Neural cell (in vitro differentiated cells): ENCODE measurements around the gene WSB1. TPM values are rescaled to one million over a fixed set of nuclear protein-coding genes. Genes with fewer than 3 reads are reported as not detected.

Experiments used
- H2AFZ ChIP-seq: fragments of 200-600, 300-800 bp; sonication (generic), shearing (Covaris generic); 2 replicates; pipeline ENCODE4 v1.6.0; 2014; ENCODE audit warnings: low read depth, mild to moderate bottlenecking, antibody characterized with exemption, low read length, moderate library complexity
- H3F3A ChIP-seq: fragments of 200-600 bp; shearing (Covaris generic); 2 replicates; pipeline ENCODE4 v1.6.1; 2016; ENCODE audit warnings: mild to moderate bottlenecking, moderate library complexity, mixed read lengths, antibody characterized with exemption, low read length; ENCODE audit not compliant: insufficient read depth, poor library complexity, severe bottlenecking
- H3K27ac ChIP-seq: fragments of 200-600, 300-800 bp; sonication (generic), shearing (Covaris generic); 2 replicates; pipeline ENCODE4 v1.5.1; 2014; ENCODE audit warnings: mild to moderate bottlenecking, low read length, moderate library complexity
- H3K27me3 ChIP-seq: fragments of 300-800, 200-600 bp; sonication (generic), shearing (Covaris generic); 2 replicates; pipeline ENCODE4 v1.6.0; 2014; ENCODE audit warnings: mild to moderate bottlenecking, low read depth, low read length, moderate library complexity; ENCODE audit not compliant: insufficient read depth
- H3K36me3 ChIP-seq: fragments of 300-800, 200-600 bp; sonication (generic), shearing (Covaris generic); 2 replicates; pipeline ENCODE4 v1.5.1; 2014; ENCODE audit warnings: mild to moderate bottlenecking, antibody characterized with exemption, low read length, moderate library complexity; ENCODE audit not compliant: insufficient read depth
- H3K4me2 ChIP-seq: fragments of 300-800, 200-600 bp; sonication (generic), shearing (Covaris generic); 2 replicates; pipeline ENCODE4 v1.6.0; 2014; ENCODE audit warnings: mild to moderate bottlenecking, low read length
- H3K4me3 ChIP-seq: fragments of 300-800, 200-600 bp; sonication (generic), shearing (Covaris generic); 2 replicates; pipeline ENCODE4 v1.5.1; 2014; ENCODE audit warnings: mild to moderate bottlenecking, low read length, moderate library complexity
- H3K79me2 ChIP-seq: fragments of 200-600 bp; shearing (Covaris generic); replicated peaks from 2 replicates; pipeline ENCODE4 v1.6.0; 2014; ENCODE audit warnings: mild to moderate bottlenecking, low read length, moderate library complexity; ENCODE audit not compliant: insufficient read depth
- H3K9ac ChIP-seq: fragments of 300-800, 200-600 bp; sonication (generic), shearing (Covaris generic); 2 replicates; pipeline ENCODE4 v1.6.1; 2016; ENCODE audit warnings: mild to moderate bottlenecking, low read length, mixed read lengths
- H3K9me2 ChIP-seq: fragments of 200-600 bp; shearing (Covaris generic); 2 replicates; pipeline ENCODE4 v1.6.1; 2016; ENCODE audit warnings: mild to moderate bottlenecking, low read length, mixed read lengths; ENCODE audit not compliant: insufficient read depth
- H3K9me3 ChIP-seq: fragments of 200-600, 300-800 bp; sonication (generic), shearing (Covaris generic); 2 replicates; pipeline ENCODE4 v1.6.1; 2016; ENCODE audit warnings: mild to moderate bottlenecking, mixed run types, low read length, moderate library complexity, mixed read lengths
- H4K20me1 ChIP-seq: fragments of 200-600 bp; shearing (Covaris generic); 2 replicates; pipeline ENCODE4 v1.6.1; 2016; ENCODE audit warnings: mild to moderate bottlenecking, mixed run types; ENCODE audit not compliant: insufficient read depth
- EP300 ChIP-seq: fragments of 450-650 bp; conservative IDR thresholded peaks from 2 replicates; pipeline ENCODE4 v1.6.1; 2014; ENCODE audit warnings: antibody characterized with exemption, mild to moderate bottlenecking, moderate library complexity; ENCODE audit not compliant: poor library complexity, severe bottlenecking
- EZH2 ChIP-seq: fragments of 200-600, 300-800 bp; shearing (Covaris generic), sonication (generic); IDR thresholded peaks from 2 replicates; pipeline ENCODE4 v1.6.1; 2014; ENCODE audit warnings: antibody characterized with exemption, low read length, borderline replicate concordance, mild to moderate bottlenecking; ENCODE audit not compliant: insufficient read depth, poor library complexity, severe bottlenecking
- MXI1 ChIP-seq: fragments of 450-650 bp; conservative IDR thresholded peaks from 2 replicates; pipeline ENCODE4 v1.6.1; 2014; ENCODE audit warnings: antibody characterized with exemption, mild to moderate bottlenecking; ENCODE audit not compliant: poor library complexity, severe bottlenecking
- POLR2AphosphoS5 ChIP-seq: IDR thresholded peaks from 2 replicates; pipeline ENCODE4 v1.6.1; 2012
- RAD21 ChIP-seq: fragments of 450-650 bp; conservative IDR thresholded peaks from 2 replicates; pipeline ENCODE4 v1.6.1; 2014; ENCODE audit warnings: antibody characterized with exemption, mild to moderate bottlenecking, moderate library complexity
- SMC3 ChIP-seq: fragments of 450-650 bp; conservative IDR thresholded peaks from 2 replicates; pipeline ENCODE4 v1.6.1; 2014; ENCODE audit warnings: antibody characterized with exemption, mild to moderate bottlenecking, moderate library complexity; ENCODE audit not compliant: poor library complexity
- TAF1 ChIP-seq: IDR thresholded peaks from 2 replicates; pipeline ENCODE4 v1.6.1; 2012; ENCODE audit warnings: low read depth
- polyA plus RNA-seq: library from polyadenylated mRNA; depleted of rRNA; stranded (reverse); fragments of >200 nt; gene quantifications from 2 replicates; pipeline ENCODE4 v1.2.3, GENCODE V29; 2014
- TF ChIP-seq, protein P1 (sequence below): fragments of 450-650 bp; IDR thresholded peaks from 2 replicates; pipeline ENCODE4 v1.5.1; 2014; ENCODE audit warnings: antibody characterized with exemption, mild to moderate bottlenecking, moderate library complexity; ENCODE audit not compliant: poor library complexity, severe bottlenecking
- TF ChIP-seq, protein P2 (sequence below): IDR thresholded peaks from 2 replicates; pipeline ENCODE4 v1.6.1; 2012; ENCODE audit warnings: borderline replicate concordance

Gene WSB1
- polyA plus RNA-seq, 1 donor from 2014 or later, result 1,828 TPM

DNA sequence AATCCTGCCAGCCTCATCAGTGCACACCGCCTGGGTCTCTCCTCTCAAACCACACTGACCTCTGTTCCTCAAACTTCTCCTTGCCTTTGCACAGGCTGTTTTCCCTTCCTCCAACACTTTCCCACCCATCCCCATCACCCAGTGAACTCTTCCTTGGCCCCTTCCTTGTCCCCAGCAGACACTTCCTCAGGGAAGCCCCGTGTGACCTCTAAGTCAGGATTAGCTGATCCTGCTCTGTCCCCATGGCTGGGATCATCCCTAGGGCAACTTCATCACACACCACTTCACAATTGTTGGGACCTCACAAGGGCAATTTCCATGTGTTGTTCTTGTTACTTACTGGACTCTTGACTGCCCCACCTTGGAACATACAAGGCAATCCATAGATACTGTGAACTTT, 67.8 kb downstream of the WSB1 start:
- Histone ChIP-seq H3K9ac (no peak overlapping the region), H3K9me2 (no peaks in the 10 kb centered on the region), H3K27ac (no peak overlapping the region), H3K36me3 (no peaks in the 10 kb centered on the region), H3K4me3 (no peak overlapping the region), H4K20me1 (no peaks in the 10 kb centered on the region), H3K79me2 (no peaks in the 10 kb centered on the region), H3K9me3 (no peaks in the 10 kb centered on the region), H2AFZ (no peak overlapping the region), H3K27me3 (no peaks in the 10 kb centered on the region), H3F3A (no peaks in the 10 kb centered on the region), H3K4me2 (no peak overlapping the region)
- no peak for TF ChIP-seq EP300
- TF ChIP-seq, protein P1, sequence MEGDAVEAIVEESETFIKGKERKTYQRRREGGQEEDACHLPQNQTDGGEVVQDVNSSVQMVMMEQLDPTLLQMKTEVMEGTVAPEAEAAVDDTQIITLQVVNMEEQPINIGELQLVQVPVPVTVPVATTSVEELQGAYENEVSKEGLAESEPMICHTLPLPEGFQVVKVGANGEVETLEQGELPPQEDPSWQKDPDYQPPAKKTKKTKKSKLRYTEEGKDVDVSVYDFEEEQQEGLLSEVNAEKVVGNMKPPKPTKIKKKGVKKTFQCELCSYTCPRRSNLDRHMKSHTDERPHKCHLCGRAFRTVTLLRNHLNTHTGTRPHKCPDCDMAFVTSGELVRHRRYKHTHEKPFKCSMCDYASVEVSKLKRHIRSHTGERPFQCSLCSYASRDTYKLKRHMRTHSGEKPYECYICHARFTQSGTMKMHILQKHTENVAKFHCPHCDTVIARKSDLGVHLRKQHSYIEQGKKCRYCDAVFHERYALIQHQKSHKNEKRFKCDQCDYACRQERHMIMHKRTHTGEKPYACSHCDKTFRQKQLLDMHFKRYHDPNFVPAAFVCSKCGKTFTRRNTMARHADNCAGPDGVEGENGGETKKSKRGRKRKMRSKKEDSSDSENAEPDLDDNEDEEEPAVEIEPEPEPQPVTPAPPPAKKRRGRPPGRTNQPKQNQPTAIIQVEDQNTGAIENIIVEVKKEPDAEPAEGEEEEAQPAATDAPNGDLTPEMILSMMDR, result no peak
- no peak for TF ChIP-seq TAF1
- TF ChIP-seq, protein P2, sequence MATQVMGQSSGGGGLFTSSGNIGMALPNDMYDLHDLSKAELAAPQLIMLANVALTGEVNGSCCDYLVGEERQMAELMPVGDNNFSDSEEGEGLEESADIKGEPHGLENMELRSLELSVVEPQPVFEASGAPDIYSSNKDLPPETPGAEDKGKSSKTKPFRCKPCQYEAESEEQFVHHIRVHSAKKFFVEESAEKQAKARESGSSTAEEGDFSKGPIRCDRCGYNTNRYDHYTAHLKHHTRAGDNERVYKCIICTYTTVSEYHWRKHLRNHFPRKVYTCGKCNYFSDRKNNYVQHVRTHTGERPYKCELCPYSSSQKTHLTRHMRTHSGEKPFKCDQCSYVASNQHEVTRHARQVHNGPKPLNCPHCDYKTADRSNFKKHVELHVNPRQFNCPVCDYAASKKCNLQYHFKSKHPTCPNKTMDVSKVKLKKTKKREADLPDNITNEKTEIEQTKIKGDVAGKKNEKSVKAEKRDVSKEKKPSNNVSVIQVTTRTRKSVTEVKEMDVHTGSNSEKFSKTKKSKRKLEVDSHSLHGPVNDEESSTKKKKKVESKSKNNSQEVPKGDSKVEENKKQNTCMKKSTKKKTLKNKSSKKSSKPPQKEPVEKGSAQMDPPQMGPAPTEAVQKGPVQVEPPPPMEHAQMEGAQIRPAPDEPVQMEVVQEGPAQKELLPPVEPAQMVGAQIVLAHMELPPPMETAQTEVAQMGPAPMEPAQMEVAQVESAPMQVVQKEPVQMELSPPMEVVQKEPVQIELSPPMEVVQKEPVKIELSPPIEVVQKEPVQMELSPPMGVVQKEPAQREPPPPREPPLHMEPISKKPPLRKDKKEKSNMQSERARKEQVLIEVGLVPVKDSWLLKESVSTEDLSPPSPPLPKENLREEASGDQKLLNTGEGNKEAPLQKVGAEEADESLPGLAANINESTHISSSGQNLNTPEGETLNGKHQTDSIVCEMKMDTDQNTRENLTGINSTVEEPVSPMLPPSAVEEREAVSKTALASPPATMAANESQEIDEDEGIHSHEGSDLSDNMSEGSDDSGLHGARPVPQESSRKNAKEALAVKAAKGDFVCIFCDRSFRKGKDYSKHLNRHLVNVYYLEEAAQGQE, result no peak
- no peak for TF ChIP-seq POLR2AphosphoS5
- TF ChIP-seq RAD21, result no peak
- no peak for TF ChIP-seq EZH2
- TF ChIP-seq SMC3, result no peak
- TF ChIP-seq MXI1, result no peak

DNA sequence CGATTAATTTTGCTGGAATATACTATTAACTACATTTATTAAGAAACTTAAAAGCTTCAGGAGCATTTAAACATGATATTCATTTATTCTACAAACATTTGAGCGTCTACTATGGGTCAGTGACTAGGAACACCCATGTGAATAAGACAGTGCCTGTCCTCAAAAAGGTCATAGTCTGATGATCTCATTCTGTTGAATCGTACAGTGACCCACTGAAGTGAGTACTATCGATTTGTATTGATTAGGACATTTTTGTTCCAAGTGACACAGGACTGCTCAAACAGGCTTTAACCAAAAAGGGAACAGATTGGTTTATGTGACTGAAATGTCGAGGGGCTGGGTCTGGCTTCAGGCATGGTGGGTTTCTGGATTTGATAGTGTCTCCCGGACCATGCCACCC, 68.6 kb downstream of the WSB1 start:
- Histone ChIP-seq H3K9ac (no peak overlapping the region), H3K9me2 (no peaks in the 10 kb centered on the region), H3K36me3 (no peaks in the 10 kb centered on the region), H3K9me3 (no peaks in the 10 kb centered on the region), H4K20me1 (no peaks in the 10 kb centered on the region), H3K27ac (no peak overlapping the region), H3F3A (no peaks in the 10 kb centered on the region), H3K27me3 (no peaks in the 10 kb centered on the region), H3K79me2 (no peaks in the 10 kb centered on the region), H3K4me2 (no peak overlapping the region), H2AFZ (no peak overlapping the region), H3K4me3 (no peak overlapping the region)
- no peak for TF ChIP-seq SMC3
- no peak for TF ChIP-seq TAF1
- no peak for TF ChIP-seq RAD21
- TF ChIP-seq EP300, result no peak
- no peak for TF ChIP-seq POLR2AphosphoS5
- TF ChIP-seq, protein P1, result no peak
- TF ChIP-seq, protein P2, result no peak
- no peak for TF ChIP-seq MXI1
- no peak for TF ChIP-seq EZH2
